LNCAP (cell line): ENCODE data around the gene ZNF428.

ENCODE experiments used
- CTCF ChIP-seq: fragments of 450-650 bp; IDR thresholded peaks from 2 replicates; pipeline ENCODE4 v1.5.1; 2017; ENCODE audit warnings: mild to moderate bottlenecking

ZNF428 gene, protein sequence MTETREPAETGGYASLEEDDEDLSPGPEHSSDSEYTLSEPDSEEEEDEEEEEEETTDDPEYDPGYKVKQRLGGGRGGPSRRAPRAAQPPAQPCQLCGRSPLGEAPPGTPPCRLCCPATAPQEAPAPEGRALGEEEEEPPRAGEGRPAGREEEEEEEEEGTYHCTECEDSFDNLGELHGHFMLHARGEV

GRCh38 chr19:43619262-43620060, at the start of gene ZNF428:
TSS of gene ZNF428 (minus strand) at chr19:43619629. CDS start at chr19:43614304, 5,325 bp downstream.
- no peak for TF ChIP-seq CTCF

DNA sequence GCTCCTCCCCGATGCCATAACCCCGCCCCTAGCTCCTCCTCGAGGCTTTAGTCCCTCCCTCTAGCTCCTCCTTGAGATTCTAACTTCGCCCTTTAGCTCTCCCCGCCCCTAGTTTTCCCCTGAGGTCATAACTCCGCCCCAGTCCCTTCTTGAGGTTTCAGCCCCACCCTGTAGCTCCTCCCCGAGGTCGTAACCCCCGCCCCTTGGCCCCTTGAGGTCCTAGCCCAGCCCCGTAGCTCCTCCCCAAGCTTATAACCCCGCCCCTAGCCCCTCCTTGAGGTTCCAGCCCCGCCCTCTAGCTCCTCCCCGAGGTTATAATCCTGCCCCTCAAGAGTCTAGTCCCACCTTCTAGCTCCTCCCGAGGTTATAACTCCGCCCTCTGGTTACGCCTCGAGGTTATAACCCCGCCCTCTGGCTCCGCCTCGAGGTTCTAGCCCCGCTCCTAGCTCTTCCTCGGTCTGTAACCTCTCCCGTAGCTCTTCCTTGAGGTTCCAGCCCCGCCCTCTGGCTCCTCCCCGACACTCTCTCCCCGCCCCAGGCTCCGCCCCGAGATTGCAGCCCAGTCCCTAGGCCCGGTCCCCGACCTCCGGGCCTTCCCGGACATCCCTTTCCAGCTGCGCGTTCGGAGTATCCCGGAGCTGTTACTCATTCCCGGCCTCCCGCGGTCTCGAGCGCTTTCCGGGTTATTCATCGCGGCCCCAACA, 49.1 kb upstream of the ZNF428 start:
- TF ChIP-seq CTCF: no peak

GRCh38 chr19:43667876-43668405, 48.5 kb upstream of the ZNF428 start:
- TF ChIP-seq CTCF: no peak

- no peak for TF ChIP-seq CTCF
Measured at GRCh38 chr19:43667126-43667875, 47.9 kb upstream of the ZNF428 start.

- no peak for TF ChIP-seq CTCF
Measured at GRCh38 chr19:43664018-43664417, 44.6 kb upstream of the ZNF428 start.

DNA sequence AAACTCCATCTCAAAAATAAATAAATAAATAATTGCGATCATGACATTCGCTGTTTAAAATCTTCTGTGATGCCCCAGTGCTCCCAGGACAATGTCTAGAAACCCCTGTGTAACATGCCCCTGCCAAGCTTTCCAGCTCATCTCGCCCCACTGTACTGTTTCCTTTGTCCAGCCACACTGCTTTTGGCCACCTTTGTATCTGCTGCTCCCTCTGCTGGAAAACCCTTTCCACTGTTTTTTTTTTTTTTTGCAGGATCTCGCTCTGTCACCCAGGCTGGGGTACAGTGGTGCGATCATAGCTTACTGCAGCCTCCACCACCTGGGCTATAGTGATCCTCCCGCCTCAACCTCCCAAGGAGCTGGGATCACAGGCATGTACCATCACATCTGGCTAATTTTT, 43.1 kb upstream of the ZNF428 start:
- peak; percentile 21; the same call in 1 of the 2 replicates for TF ChIP-seq CTCF

- TF ChIP-seq CTCF: no peak
Measured at GRCh38 chr19:43660971-43661360, 41.5 kb upstream of the ZNF428 start.
